AG08395 (cell line): ENCODE measurements around the gene CAPN15.

Experiments used
- DNase-seq: peaks from one replicate; pipeline ENCODE4 v3.0.0; 2012; ENCODE audit warnings: mixed read lengths, low spot score

CAPN15 gene

DNA sequence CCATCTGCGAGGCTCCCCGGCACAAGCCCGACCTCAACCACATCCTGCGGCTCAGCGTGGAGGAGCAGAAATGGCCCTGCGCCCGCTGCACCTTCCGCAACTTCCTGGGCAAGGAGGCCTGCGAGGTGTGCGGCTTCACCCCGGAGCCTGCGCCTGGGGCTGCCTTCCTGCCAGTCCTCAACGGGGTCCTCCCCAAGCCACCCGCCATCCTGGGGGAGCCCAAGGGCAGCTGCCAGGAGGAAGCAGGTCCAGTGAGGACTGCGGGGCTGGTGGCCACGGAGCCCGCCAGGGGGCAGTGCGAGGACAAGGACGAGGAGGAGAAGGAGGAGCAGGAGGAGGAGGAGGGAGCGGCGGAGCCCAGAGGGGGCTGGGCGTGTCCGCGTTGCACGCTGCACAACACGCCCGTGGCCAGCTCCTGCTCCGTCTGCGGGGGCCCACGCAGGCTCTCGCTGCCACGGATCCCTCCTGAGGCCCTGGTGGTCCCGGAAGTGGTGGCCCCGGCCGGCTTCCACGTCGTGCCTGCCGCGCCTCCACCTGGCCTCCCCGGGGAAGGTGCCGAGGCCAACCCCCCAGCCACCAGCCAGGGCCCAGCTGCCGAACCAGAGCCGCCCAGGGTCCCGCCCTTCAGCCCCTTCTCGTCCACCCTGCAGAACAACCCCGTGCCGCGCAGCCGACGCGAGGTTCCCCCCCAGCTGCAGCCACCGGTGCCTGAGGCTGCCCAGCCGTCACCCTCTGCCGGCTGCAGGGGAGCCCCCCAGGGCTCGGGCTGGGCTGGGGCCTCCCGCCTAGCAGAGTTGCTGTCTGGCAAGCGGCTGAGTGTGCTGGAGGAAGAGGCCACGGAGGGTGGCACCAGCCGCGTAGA is 19.6 kb downstream of the CAPN15 start:
- DNase-seq: peak; percentile 55

DNA sequence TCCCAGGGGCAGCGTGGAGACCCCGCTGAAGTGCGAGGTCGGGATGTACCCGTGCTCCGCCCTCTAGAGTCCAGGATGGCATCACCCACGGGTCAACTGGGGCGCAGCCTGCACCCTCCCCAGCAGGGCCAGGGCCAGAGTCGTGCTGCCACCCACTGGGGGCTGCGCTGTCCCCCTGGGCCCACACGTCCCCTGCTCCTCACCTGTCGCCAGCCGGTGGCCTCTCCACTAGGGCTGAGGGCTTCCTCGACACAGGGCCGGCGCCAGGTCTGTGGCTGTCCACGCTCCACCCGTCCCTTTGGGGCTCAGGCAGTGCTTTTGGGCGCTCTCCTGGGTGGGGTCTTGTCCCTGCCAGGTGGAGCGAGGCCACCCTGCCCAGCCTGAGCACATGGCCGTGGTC is 21.1 kb downstream of the CAPN15 start:
- no peak for DNase-seq

DNA sequence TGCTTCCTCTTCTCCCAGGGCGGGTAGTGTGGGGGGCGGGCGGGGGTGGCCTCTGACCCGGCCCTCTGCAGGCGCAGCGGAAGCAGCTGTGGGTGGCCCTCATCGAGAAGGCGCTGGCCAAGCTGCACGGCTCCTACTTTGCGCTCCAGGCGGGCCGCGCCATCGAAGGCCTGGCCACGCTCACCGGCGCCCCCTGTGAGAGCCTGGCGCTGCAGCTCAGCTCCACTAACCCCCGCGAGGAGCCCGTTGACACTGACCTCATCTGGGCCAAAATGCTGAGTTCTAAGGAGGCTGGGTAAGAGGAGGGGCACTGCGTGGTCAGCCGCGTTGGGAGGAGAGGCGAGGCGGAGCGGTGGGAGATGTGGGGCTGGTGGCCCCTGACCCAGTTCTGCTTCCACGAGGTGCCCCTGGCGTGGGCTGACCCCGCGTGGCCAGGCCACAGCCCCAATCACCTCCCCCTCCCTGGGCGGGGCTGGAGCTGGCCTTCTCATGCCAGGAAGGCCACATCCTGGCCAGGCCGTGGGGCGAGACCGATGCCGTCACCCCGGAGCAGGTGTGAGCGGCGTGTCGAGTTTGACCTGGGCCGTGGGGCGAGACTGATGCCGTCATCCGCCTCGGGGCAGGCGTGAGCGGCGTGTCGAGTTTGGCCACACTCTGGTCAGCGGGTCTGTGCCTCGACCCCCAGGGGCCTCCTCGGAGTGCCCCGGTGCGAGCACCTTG is 22.2 kb downstream of the CAPN15 start:
- no peak for DNase-seq

DNA sequence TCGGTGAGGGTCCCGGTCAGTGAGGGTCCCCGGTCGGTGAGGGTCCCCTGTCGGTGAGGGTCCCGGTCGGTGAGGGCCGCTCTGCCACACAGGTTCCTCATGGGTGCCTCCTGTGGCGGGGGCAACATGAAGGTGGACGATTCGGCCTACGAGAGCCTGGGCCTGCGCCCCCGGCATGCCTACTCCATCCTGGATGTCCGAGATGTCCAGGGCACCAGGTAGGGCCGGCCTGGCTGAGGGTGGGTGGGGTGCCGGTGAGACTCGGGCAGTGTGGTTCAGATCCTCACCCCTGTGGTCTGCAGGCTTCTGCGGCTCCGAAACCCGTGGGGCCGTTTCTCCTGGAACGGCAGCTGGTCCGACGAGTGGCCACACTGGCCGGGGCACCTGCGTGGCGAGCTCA is 23.7 kb downstream of the CAPN15 start:
- no peak for DNase-seq

DNA sequence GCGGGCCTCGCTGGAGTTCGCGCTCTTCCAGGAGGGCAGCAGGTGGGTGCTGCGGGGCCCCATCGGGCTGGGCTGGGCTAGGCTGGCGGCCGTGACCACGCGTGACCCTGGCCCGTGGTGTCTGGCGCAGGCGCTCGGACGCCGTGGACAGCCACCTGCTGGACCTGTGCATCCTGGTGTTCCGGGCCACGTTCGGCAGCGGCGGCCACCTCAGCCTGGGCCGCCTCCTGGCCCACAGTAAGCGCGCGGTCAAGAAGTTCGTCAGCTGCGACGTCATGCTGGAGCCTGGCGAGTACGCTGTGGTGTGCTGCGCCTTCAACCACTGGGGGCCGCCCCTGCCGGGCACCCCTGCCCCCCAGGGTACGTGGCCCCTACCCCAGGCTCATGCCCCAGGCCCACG is 24.7 kb downstream of the CAPN15 start:
- no peak for DNase-seq

DNA sequence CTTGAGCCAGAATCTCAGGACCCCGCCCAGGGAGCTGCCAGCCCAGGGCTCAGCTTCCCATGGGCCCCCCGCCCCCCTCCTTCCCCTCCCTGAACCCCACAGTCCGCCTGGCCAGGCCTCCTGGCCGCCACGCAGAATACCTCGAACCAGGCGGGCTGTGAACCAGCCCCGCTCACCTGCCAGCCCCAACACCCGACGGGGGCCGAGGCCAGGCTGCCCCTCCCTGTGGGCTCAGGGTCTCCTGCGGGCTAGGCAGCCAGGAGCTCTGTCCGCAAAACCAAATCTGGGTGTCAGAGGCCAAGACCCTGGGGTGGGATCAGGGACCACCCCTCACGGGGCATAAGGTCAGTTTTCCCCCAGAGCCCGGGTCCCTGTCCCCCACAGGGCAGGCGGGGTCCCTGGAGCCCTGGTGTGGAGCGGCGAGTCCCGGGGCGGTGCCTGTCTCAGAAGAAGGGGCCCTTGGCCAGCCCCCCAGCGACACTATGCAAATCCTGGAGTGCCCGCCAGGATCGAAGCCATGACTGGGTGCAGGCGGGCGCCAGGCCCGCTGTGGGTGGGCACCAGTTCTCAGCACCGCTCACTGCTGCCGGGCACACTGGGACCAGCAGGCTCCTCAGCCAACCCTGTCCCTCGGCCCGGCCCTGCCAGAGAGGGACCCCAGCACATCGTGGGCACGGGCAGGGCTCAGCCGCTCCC is 26.2 kb downstream of the CAPN15 start:
- no peak for DNase-seq

DNA sequence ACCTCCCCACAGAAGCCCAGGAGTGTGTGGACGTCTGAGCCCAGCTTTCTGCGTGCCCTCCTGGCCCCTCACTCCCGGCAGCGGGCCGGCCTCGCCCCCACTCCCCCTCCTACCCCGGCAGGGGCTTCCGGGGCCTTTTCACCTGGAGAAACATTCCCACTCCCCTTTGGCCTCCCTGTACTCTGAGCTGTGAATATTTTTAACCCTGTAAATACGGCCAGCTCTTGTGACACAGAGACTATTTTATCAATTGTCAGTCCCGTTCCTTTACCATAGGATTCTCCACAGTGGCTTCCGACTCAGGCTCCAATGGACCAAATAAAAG is 26.7 kb downstream of the CAPN15 start:
- no peak for DNase-seq

DNA sequence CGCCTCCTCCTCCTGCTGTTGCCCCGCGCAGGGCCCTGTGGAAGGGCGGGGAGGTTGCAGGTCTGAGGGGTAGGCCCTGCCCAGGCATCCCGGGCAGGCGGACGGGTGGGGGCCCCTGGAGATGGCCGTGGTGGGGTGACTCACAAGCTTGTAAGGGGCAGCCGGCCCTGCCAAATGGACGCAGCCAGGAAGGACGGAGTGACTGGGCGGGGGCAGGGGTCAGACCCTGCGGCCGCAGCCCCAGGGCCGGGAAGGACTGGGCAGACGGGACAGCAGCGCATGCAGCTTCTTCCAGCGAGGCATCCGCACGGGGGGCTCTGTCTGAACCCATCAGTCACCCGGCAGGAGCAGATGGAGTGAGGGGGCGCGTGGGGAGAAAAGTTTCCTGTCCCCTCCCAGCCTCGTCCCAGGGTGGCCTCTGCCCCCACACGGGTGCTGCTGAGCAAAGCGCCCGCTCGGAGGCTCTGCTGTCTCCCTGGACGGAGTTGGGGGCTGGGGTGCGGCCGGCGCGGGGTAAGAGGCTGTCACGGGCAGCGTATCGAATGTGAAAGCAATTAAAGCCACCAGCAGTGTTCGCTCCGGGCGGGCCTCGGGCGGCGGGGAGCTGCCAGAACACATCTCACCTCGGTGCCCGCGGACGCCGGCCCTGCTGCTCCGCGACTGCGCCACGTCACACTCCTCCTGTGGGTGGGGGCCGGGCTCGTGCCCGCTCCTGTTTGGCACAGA is 27.3 kb downstream of the CAPN15 start:
- peak; percentile 70 for DNase-seq

DNA sequence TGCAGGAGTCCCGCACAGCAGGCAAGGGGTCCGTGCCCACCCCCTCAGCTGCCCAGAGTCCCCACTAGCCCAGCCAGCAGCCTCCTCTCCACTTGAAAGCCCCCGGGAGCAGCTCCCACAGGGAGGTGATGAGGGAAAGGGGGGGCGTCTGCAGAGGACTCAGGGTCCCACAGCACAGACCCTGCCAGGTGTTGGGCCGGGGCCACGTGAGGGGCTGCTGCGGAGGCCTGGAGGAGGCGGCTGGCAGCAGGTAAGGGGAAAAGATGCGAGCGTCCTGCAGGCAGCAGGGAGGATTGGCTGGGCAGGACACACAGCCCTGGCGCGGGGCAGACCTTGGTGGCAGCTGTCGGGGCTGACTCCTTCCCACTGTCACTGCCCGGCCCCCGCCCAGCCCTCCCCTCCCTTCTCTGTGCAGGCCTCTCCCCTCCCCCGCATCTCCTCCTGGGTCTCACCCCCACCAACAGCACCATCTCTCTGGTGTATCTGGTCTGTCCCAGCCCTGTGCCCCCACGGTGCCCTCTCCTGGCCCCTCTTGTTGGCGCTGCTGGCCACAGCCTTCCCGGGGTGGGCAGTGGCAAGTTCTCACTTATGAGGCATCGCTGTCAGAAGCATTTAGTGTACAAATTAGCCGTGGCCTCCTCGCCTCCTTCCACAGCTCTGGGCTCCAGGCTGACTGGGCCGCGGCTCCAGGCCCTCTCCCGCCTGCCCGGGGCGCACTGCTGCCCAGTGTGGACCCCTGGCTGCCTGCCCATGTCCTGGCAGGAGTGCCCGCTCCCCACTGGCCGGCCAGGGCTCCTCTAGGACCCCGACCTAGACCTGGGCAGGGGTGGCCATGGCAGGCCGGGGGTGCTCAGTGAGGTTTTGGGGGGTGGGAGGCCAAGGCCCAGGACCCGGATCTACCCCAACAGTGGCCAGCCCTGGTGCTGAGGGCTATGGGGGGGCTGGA is 28.3 kb downstream of the CAPN15 start:
- DNase-seq: no peak

DNA sequence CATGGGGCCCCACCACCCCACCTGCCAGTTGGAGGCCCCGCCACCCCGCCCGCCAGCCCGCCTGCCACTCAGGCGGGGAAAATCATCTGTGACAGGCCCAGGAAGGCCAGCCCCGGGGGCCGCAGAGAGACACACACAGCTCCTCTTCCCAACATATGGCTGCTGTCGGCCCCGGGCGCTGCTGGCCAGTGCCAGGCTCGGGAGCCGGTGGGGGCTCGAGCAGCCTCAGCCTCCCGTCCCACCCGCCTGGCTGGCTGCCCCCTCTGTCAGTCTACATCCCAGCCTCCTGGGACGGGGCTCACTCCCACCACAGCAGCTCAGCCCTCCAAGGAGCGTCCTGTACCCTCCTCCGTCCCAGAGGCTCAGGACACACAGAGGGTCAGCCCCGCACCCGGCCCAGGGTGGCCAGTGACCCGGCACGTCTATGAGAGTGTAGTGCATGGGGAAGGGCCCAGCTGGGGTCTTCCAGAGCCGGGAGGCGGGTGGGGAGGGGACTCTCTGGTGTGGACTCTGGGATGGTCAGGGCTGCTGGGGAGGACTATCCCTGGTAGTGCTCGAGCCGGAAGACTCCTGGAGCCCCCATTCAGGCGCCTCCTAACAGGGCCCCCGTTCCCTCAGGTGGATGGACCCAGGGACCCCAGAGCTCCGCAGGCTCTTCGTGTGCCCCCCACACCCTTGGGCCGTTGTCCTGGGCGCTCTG is 29.1 kb downstream of the CAPN15 start:
- DNase-seq: no peak

DNA sequence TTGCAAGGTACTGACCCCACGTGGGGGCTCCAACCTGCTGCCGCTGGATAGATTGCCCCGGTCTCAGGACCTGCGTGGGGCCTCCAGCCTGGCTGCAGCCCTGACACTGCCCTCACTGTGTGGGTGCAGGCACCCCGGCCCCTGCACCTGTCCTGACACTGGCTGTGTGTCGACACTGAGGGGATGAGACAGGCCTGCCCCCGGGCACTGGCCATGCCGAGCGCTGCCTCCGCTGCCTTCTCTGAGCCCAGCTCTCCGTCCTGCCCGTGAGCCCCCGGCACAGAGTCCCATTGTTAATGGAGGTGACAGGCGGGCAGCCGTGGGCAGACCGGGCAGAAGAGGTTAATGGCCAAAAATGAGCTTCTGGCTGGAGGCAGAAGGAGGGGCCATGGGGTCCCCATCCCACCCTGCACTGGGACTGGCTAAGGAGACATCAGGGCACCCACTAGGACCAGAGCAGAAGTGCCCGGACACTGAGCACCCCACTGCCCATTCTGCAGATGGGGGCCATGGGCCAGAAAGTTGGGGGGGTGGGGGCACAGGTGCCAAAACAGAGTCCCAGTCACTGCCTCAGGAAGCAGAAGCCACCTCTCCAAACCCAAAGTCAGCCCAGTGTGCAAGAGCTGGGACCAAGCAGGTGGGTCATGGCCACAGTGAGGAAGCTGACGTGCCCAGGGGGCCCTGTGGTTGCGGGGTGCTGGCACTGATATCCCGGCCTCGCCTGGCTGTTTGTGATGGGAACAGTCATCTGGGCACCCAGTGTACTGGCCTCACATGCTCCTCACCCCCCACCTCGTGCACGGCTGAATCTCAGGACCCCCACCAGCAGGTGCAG is 30.2 kb downstream of the CAPN15 start:
- no peak for DNase-seq

DNA sequence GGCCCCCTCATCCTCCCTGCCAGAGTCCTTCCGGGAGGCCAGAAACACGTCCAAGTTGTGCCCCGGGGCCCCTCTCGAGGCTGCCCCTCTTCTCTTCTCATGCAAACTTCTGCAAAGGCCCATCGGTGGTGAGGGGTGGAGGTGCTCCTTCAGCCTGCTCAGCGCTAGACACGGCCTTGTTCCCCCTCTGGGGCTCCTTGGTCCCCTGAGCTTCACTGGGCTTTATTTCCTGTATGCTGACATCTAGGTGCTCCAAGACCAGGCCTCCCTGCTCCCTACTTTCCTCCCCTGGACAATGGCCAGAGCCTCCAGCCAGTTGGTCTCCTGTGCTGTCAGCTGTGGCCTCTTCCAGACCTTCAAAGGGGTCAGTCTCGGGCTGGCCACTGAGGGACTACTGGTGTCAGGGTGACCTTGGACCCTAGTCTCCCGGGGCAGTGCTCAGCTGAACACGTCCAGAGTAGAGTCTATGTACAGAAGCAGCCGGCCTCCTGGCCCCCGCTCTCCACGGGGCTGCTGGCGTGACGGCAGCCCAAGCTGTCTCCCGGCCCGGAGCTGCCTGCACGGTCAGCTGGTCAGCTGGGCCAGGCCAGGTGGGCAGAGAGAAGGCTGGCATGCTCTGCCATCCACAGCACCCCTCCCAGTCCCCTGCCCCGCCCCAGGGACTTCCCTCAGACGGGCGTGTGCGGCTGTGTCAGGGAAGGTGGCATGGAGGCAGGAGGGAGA is 30.9 kb downstream of the CAPN15 start:
- no peak for DNase-seq

DNA sequence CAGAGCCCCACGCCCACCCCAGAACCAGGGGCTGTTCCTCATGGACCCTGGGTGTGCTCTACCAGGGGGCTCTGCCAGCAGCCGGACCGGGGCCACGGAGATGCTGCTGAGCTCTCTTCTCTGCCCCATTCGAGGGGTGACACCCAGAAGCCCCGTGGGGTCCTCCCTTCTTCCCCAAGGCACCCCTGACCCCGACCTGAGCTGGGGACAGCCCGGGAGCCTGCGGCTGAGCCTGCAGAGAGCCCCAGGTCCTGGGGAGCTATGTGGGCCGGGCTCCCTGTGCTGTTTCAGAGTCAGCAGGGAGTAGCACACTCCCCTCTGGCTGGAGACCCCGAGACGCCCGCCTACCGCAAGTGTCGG is 31.5 kb downstream of the CAPN15 start:
- no peak for DNase-seq

DNA sequence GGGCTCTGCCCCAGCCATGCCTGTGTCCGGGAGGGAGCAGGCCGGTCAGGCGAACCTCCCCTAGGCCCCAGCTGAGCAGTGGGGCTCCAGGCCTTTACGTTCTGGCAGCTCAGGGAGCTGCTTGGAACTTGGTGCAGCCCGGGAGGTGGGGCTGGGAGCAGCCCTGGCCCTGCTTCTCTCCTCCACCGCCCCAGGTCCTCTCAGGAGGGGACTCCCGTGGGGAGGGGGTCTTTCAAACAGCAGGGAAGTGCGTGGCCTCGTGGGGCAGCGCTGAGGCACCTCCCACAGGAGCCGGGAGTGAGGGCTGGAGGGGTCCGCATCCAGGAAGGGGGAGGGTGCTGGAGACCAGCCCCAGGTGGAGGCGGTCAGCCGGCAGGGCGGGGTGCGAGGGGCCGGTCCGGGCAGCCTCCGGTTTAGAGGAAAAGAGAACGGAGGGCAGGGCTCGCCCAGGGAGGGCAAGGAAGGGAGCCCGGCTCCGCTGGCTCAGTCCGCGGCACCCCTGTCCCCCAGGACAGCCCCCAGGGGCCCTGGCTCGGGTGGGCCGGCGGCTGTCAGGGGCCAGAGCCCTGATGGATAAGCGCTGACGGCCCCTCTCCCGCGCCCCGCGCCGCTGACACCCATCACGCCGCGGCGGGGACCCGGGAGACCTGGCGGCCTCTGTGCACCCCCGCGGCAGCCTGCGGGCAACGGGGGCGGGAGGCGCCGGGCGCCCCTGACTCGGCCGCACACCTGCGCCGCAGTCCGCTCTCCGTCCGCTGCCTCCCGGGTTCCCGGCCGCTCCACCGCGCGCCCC is 32.1 kb downstream of the CAPN15 start:
- DNase-seq: no peak

DNA sequence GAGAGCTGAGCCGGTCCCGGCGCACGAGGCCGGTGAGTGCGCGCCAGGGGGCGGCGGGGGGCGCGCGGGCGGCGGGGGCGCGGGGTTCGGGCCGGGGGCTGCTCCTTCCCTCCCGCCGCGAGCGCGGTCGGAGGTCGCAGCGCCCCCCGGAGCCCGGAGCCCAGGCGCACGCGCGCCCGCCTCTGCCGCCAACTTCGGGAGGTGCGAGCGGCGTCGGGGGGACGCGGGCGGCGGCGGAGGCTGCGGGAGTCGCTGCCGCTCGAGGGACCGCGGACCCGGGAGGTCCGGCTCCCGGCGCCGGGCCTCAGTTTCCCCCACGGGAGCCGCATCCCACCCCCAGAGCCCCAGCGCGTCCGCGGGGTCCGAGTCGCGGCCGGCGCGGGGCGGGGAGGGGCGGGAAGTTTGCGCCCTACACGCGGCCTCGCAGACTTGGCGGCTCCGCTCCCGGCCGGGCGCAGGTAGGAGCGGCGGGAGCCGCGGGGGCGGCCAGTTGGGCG is 32.7 kb downstream of the CAPN15 start, which contains the start of gene PRR35:
Gene PRR35 (plus strand): TSS at position 191 of the 497 bp plus-strand sequence. CDS start 2,901 bp downstream, outside the sequence.
- no peak for DNase-seq

DNA sequence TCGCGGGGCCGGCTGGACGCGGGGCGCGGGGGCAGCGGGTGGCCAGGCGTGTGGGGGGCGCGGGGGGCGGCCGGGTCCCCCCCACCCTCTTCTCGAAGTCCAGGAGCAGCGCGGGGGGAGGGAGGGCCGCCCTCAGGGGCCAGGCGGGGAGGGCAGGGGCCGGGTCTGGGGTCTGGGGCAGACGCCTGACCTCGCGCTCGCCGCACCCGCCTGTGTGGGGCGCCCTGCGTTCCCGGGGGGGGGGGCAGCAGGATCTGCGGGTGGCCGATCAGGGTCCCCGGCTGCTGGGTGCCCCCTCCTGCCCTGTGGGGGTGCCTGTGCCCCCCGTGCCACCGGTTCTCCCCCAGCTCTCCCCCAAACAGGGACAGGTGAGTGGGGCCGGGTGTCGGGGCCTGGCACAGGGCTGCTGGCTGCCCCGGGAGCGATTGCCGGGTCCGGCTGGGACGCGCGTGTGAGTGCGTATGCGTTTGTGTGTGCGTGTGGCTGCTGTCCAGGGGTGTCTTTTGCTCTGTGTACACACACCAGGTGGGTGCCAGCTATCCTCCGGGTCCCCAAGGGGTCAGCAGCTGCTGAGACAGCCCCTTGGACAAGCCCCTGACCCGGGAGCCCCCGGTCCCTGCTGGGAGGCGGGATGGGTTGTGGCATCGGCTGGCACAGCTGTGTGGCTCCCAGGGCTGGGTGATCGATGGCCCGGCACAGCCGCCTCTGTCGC is 33.3 kb downstream of the CAPN15 start:
- no peak for DNase-seq

DNA sequence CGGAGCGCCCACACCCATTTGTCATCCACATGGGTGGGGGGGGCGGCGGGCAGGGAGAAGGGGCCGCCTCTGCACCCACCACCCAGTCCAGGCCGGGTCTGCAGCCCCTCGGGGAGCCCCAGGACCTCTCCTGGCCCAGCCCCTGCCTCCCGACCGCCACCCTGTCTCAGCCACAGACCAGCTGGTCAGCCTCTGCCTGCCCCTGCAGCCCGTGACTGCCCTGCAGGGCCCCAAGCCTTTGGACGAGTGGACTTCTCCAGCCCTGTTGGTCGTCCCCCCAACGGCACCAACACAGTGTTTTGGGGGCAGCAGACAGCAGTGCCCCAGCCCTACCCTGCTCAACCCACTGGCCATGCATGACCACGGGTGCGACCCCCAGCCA is 33.9 kb downstream of the CAPN15 start:
- DNase-seq: no peak
